OCI-LY7 (cell line): ENCODE measurements around the gene PACS1. TPM values are rescaled to one million over a fixed set of nuclear protein-coding genes. Genes with fewer than 3 reads are reported as not detected.

Experiments used
- BruUV-seq: library from RNA; stranded (reverse); fragments of 400-500 nt; replicated peaks from 2 replicates; lab custom pipeline; 2021; lab: Mats Ljungman, UMichigan
- CTCF ChIA-PET: fragments of 300-600 bp; sonication (Branson Sonifier 250); formaldehyde crosslinking; loops from one replicate; lab custom pipeline; 2022; ENCODE audit warnings: antibody characterized with exemption; ENCODE audit not compliant: unreplicated experiment; lab: Charles Lee
- POLR2A ChIA-PET: fragments of 300-600 bp; sonication (Branson Sonifier 250); formaldehyde crosslinking; loops from one replicate; lab custom pipeline; 2022; ENCODE audit warnings: antibody characterized with exemption; lab: Charles Lee
- DNase-seq: peaks from one replicate; pipeline ENCODE4 v3.0.0-alpha.2; 2015; ENCODE audit warnings: low spot score
- H2AFZ ChIP-seq: fragments of 200-600 bp; sonication (generic), shearing (Covaris generic); 2 replicates; pipeline ENCODE4 v1.6.1; 2014; ENCODE audit warnings: mild to moderate bottlenecking, antibody characterized with exemption, low read length, moderate library complexity
- H3K27ac ChIP-seq: fragments of 200-600 bp; sonication (generic); 2 replicates; pipeline ENCODE4 v1.5.1; 2014; ENCODE audit warnings: mixed run types, low read depth, mild to moderate bottlenecking, moderate library complexity, low read length, inconsistent platforms; ENCODE audit not compliant: poor library complexity, severe bottlenecking
- H3K36me3 ChIP-seq: fragments of 200-600 bp; sonication (generic); 2 replicates; pipeline ENCODE4 v1.6.1; 2014; ENCODE audit warnings: mild to moderate bottlenecking, antibody characterized with exemption, low read length, moderate library complexity, mixed read lengths; ENCODE audit not compliant: insufficient read depth
- H3K4me1 ChIP-seq: fragments of 200-600 bp; sonication (generic); 2 replicates; pipeline ENCODE4 v1.5.1; 2014; ENCODE audit warnings: mild to moderate bottlenecking, low read length; ENCODE audit not compliant: insufficient read depth, poor library complexity, severe bottlenecking
- H3K4me2 ChIP-seq: fragments of 200-600 bp; sonication (generic); 2 replicates; pipeline ENCODE4 v1.6.1; 2014; ENCODE audit warnings: mild to moderate bottlenecking, low read length
- H3K4me3 ChIP-seq: fragments of 200-600 bp; sonication (generic); 2 replicates; pipeline ENCODE4 v1.5.1; 2014; ENCODE audit warnings: mild to moderate bottlenecking, low read depth, low read length; ENCODE audit not compliant: poor library complexity, severe bottlenecking
- H3K79me2 ChIP-seq: fragments of 200-600 bp; sonication (generic); 2 replicates; pipeline ENCODE4 v1.6.1; 2016; ENCODE audit warnings: low read depth, mild to moderate bottlenecking, low read length, moderate library complexity, mixed read lengths; ENCODE audit not compliant: insufficient read depth
- H3K9me2 ChIP-seq: fragments of 200-600 bp; sonication (generic); 2 replicates; pipeline ENCODE4 v1.6.1; 2016; ENCODE audit warnings: mild to moderate bottlenecking, low read length, mixed read lengths; ENCODE audit not compliant: insufficient read depth
- H3K9me3 ChIP-seq: fragments of 200-600 bp; sonication (generic); 2 replicates; pipeline ENCODE4 v1.6.1; 2014; ENCODE audit warnings: mild to moderate bottlenecking, mixed run types, low read length, mixed read lengths
- H4K20me1 ChIP-seq: fragments of 200-600 bp; sonication (generic); 2 replicates; pipeline ENCODE4 v1.6.1; 2014; ENCODE audit warnings: mild to moderate bottlenecking, antibody characterized with exemption, low read length, moderate library complexity, mixed read lengths; ENCODE audit not compliant: insufficient read depth
- EZH2phosphoT487 ChIP-seq: fragments of 200-600 bp; sonication (generic); IDR thresholded peaks from 2 replicates; pipeline ENCODE4 v1.6.1; 2018; ENCODE audit warnings: low read depth, borderline replicate concordance, mild to moderate bottlenecking, mixed run types, antibody characterized with exemption, low read length, moderate library complexity, mixed read lengths
- intact Hi-C: fragments of 100-400 bp; cut with micrococcal nuclease; formaldehyde crosslinking; loops from one replicate; pipeline ENCODE4 v1.10.0; 2022; ENCODE audit not compliant: unreplicated experiment
- total RNA-seq, 2 experiments: library from RNA; depleted of rRNA in 1 of 2; stranded (reverse); fragments of >200 nt in 1 of 2; shearing (Covaris generic) in 1 of 2; gene quantifications; 2 replicates each; pipeline ENCODE4 v1.2.3, GENCODE V29; 2014 to 2022
- TF ChIP-seq, protein P1 (sequence below): fragments of 200-600 bp; sonication (generic); conservative IDR thresholded peaks from 2 replicates; pipeline ENCODE4 v1.5.1; 2014; ENCODE audit warnings: mild to moderate bottlenecking, antibody characterized with exemption, low read length, moderate library complexity, mixed read lengths

PACS1 gene
- total RNA-seq, 2 experiments from 2014 or later: 23.7 to 52.5 TPM

DNA sequence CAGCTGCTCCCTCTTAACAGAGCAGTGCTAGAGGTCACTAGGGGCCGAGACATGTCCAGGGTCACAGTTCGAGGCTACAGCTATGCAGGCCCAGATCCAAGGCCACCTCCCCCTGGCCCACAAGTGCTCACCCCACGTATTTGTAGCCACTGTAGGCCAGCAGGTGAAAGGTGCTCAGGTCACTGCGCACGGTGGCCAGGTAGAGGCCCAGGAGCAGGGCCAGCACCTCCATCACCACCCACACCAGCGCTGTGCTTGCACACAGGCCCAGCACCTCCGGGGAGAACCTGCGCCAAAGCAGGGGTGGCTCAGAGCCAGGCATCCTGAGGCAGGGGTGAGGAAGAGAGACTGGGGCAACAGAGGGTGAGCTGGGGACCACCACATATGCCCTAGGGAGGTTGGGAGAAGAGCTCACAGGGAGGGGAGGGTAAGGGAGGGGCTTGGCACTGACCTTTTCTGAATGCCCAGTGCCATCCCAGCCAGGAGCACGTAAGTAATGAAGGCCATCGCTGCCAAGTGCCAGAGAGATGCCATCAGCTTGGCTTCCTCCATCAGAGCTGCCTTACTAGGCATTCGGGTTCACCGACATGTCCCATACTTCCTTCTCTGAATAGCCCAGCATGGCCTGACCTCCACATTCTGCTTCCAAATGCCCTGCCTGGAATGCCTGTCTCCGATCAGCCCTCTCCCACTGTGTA, 215.3 kb downstream of the PACS1 start:
- DNase-seq: no peak
- Histone ChIP-seq H4K20me1 (no peaks in the 10 kb centered on the region), H3K9me2 (no peaks in the 10 kb centered on the region), H3K9me3 (no peaks in the 10 kb centered on the region), H3K4me1 (peaks cover 51% of the 10 kb centered on the region), H3K79me2 (peaks cover 9% of the 10 kb centered on the region; the same call in 1 of the 2 replicates), H3K4me2 (no peak overlapping the region), H2AFZ (no peak overlapping the region), H3K4me3 (no peak overlapping the region), H3K27ac (no peak overlapping the region), H3K36me3 (peaks cover 15% of the 10 kb centered on the region; the same call in 1 of the 2 replicates)
- ChIA-PET POLR2A (interaction anchor here (1.0 kb wide), 1 partner anchor 32 kb away, joined by 3 read pairs; no protein-coding TSS in a partner anchor), CTCF (no interaction called here)
- no TSS peak for BruUV-seq
- intact Hi-C loops: no loop called here
- TF ChIP-seq EZH2phosphoT487: no peak
- TF ChIP-seq, protein P1, sequence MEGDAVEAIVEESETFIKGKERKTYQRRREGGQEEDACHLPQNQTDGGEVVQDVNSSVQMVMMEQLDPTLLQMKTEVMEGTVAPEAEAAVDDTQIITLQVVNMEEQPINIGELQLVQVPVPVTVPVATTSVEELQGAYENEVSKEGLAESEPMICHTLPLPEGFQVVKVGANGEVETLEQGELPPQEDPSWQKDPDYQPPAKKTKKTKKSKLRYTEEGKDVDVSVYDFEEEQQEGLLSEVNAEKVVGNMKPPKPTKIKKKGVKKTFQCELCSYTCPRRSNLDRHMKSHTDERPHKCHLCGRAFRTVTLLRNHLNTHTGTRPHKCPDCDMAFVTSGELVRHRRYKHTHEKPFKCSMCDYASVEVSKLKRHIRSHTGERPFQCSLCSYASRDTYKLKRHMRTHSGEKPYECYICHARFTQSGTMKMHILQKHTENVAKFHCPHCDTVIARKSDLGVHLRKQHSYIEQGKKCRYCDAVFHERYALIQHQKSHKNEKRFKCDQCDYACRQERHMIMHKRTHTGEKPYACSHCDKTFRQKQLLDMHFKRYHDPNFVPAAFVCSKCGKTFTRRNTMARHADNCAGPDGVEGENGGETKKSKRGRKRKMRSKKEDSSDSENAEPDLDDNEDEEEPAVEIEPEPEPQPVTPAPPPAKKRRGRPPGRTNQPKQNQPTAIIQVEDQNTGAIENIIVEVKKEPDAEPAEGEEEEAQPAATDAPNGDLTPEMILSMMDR: no peak

- Histone ChIP-seq H3K36me3 (peaks cover 15% of the 10 kb centered on the region; the same call in 1 of the 2 replicates), H3K27ac (no peak overlapping the region), H4K20me1 (no peaks in the 10 kb centered on the region), H3K4me1 (peaks cover 49% of the 10 kb centered on the region), H3K4me2 (no peak overlapping the region), H2AFZ (no peak overlapping the region), H3K9me2 (no peaks in the 10 kb centered on the region), H3K4me3 (no peak overlapping the region), H3K79me2 (peaks cover 9% of the 10 kb centered on the region; the same call in 1 of the 2 replicates), H3K9me3 (no peaks in the 10 kb centered on the region)
- no peak for DNase-seq
- ChIA-PET CTCF (no interaction called here), POLR2A (interaction anchor here (1.0 kb wide), 1 partner anchor 31 kb away, joined by 3 read pairs; no protein-coding TSS in a partner anchor)
- intact Hi-C loops: no loop called here
- no peak for TF ChIP-seq EZH2phosphoT487
- TF ChIP-seq, protein P1: no peak
- no TSS peak for BruUV-seq
Measured at GRCh38 chr11:66286699-66287098, 216.6 kb downstream of the PACS1 start.

- no peak for DNase-seq
- no peak overlapping the region for H3K27ac ChIP-seq
- no peaks in the 10 kb centered on the region for H3K9me2 ChIP-seq
- H2AFZ ChIP-seq: no peak overlapping the region
- H3K4me3 ChIP-seq: no peak overlapping the region
- H3K4me1 ChIP-seq: peaks cover 43% of the 10 kb centered on the region
- TF ChIP-seq, protein P1: no peak
- TF ChIP-seq EZH2phosphoT487: no peak
- peaks cover 15% of the 10 kb centered on the region; the same call in 1 of the 2 replicates for H3K36me3 ChIP-seq
- POLR2A ChIA-PET: no interaction called here
- BruUV-seq: TSS peak; percentile 63
- H3K9me3 ChIP-seq: no peaks in the 10 kb centered on the region
- H4K20me1 ChIP-seq: no peaks in the 10 kb centered on the region
- H3K4me2 ChIP-seq: peak overlapping the region; percentile 85
- peaks cover 9% of the 10 kb centered on the region; the same call in 1 of the 2 replicates for H3K79me2 ChIP-seq
- CTCF ChIA-PET: interaction anchor here (0.6 kb wide), 1 partner anchor 127 kb away, joined by 4 read pairs; no protein-coding TSS in a partner anchor
- intact Hi-C loops: no loop called here
Measured at GRCh38 chr11:66287211-66287888, 217.3 kb downstream of the PACS1 start.
